ENCODE results near the gene EPHB6.

DNA sequence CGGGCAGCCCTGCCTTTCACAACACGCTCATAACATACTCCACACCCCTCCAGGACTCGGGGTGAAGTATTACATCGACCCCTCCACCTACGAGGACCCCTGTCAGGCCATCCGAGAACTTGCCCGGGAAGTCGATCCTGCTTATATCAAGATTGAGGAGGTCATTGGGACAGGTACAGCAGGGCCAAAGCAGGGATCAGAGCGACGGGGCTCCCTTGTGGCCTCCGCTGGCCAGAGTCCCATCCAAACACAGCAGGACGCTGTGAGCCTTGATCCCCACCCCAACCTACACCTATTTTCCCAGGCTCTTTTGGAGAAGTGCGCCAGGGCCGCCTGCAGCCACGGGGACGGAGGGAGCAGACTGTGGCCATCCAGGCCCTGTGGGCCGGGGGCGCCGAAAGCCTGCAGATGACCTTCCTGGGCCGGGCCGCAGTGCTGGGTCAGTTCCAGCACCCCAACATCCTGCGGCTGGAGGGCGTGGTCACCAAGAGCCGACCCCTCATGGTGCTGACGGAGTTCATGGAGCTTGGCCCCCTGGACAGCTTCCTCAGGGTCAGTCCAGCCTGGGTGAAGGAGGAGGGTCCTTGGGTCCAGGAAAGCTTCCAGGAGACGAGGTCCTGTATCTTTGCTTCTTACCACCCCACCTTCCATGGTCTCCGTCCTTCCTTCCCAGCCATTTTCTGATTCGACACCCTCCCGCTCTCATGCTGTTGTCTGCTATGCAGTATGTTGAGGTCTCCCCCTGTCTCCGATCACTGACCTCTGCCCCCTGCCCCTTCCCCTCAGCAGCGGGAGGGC lies 13.5 kb downstream of the EPHB6 start:
- TF ChIP-seq POLR2A (IDR thresholded peaks at IDR 0.05), result no peak
- TF ChIP-seq, protein P1, sequence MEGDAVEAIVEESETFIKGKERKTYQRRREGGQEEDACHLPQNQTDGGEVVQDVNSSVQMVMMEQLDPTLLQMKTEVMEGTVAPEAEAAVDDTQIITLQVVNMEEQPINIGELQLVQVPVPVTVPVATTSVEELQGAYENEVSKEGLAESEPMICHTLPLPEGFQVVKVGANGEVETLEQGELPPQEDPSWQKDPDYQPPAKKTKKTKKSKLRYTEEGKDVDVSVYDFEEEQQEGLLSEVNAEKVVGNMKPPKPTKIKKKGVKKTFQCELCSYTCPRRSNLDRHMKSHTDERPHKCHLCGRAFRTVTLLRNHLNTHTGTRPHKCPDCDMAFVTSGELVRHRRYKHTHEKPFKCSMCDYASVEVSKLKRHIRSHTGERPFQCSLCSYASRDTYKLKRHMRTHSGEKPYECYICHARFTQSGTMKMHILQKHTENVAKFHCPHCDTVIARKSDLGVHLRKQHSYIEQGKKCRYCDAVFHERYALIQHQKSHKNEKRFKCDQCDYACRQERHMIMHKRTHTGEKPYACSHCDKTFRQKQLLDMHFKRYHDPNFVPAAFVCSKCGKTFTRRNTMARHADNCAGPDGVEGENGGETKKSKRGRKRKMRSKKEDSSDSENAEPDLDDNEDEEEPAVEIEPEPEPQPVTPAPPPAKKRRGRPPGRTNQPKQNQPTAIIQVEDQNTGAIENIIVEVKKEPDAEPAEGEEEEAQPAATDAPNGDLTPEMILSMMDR (IDR thresholded peaks at IDR 0.05), result no peak
